WTC11 (cell line): ENCODE measurements around the gene ZNF593. TPM values are rescaled to one million over a fixed set of nuclear protein-coding genes. Genes with fewer than 3 reads are reported as not detected.

ENCODE experiments used
- GABPB1 ChIP-seq: sonication (generic); formaldehyde crosslinking; IDR thresholded peaks from 2 replicates; pipeline ENCODE4 v1.8.1; 2023; ENCODE audit warnings: mild to moderate bottlenecking, missing genetic modification reagents
- JUN ChIP-seq: sonication (generic); formaldehyde crosslinking; IDR thresholded peaks from 2 replicates; pipeline ENCODE4 v1.8.0; 2023; ENCODE audit warnings: mild to moderate bottlenecking, missing genetic modification reagents
- MAX ChIP-seq: sonication (generic); formaldehyde crosslinking; IDR thresholded peaks from 2 replicates; pipeline ENCODE4 v1.8.0; 2022; ENCODE audit warnings: mild to moderate bottlenecking, missing genetic modification reagents
- SMAD3 ChIP-seq: sonication (generic); formaldehyde crosslinking; IDR thresholded peaks from 2 replicates; pipeline ENCODE4 v1.8.0; 2022; ENCODE audit warnings: missing genetic modification reagents, mild to moderate bottlenecking, borderline replicate concordance
- STAT6 ChIP-seq: sonication (generic); formaldehyde crosslinking; conservative IDR thresholded peaks from 2 replicates; pipeline ENCODE4 v1.8.1; 2023; ENCODE audit warnings: mild to moderate bottlenecking, low read depth, missing genetic modification reagents, moderate library complexity
- ZNF512 ChIP-seq: sonication (generic); formaldehyde crosslinking; IDR thresholded peaks from 2 replicates; pipeline ENCODE4 v1.8.1; 2022; ENCODE audit warnings: missing genetic modification reagents, borderline replicate concordance
- total RNA-seq: library from RNA; stranded (reverse); gene quantifications from 3 replicates; pipeline ENCODE4 v1.2.3, GENCODE V29; 2021

Gene ZNF593
- total RNA-seq, 1 experiment from 2014 or later: 49.1 TPM

- TF ChIP-seq STAT6 (CRISPR knock-in tag) (no peak), JUN (no peak), ZNF512 (CRISPR knock-in tag) (no peak), SMAD3 (CRISPR knock-in tag) (no peak), MAX (no peak), GABPB1 (CRISPR knock-in tag) (no peak)
Measured at GRCh38 chr1:26218906-26219494, 49.3 kb downstream of the ZNF593 start (continued).

Other genes with a start within 250 kb of the ZNF593 start
- gene PAFAH2, start 171.8 kb upstream of the ZNF593 start, total RNA-seq: 9.4 to 11.8 TPM (median 11.5 TPM) in 3 replicates
- gene EXTL1, start 148.1 kb upstream of the ZNF593 start, total RNA-seq: 1.3 to 2.1 TPM (median 1.9 TPM) in 3 replicates
- gene SLC30A2, start 123.8 kb upstream of the ZNF593 start, total RNA-seq: 0.15 to 0.41 TPM (median 0.41 TPM) in 3 replicates
- gene TRIM63, start 102.3 kb upstream of the ZNF593 start, total RNA-seq: not detected in 3 replicates
- 4.0 to 5.5 TPM (median 4.3 TPM) in 3 replicates for gene PDIK1L, start 58.1 kb upstream of the ZNF593 start, total RNA-seq
- 0.37 to 0.55 TPM (median 0.53 TPM) in 3 replicates for gene FAM110D, start 10.8 kb upstream of the ZNF593 start, total RNA-seq
- not detected in 3 replicates for gene C1orf232, start 945 bp upstream of the ZNF593 start, total RNA-seq
- gene ZNF593OS, start 1.9 kb downstream of the ZNF593 start, total RNA-seq: not detected in 3 replicates
- 18.0 to 20.5 TPM (median 19.7 TPM) in 3 replicates for gene CNKSR1, start 7.6 kb downstream of the ZNF593 start, total RNA-seq
- 0.35 to 0.85 TPM (median 0.55 TPM) in 3 replicates for gene CATSPER4, start 20.7 kb downstream of the ZNF593 start, total RNA-seq
- gene CEP85, start 64.3 kb downstream of the ZNF593 start, total RNA-seq: 32.0 to 40.8 TPM (median 35.3 TPM) in 3 replicates
- 70.8 to 92.9 TPM (median 92.3 TPM) in 3 replicates for gene SH3BGRL3, start 110.2 kb downstream of the ZNF593 start, total RNA-seq
- 12.4 to 14.1 TPM (median 14.1 TPM) in 3 replicates for gene UBXN11, start 136.7 kb downstream of the ZNF593 start, total RNA-seq
- gene CD52, start 148.1 kb downstream of the ZNF593 start, total RNA-seq: 2.8 to 3.7 TPM (median 3.4 TPM) in 3 replicates
- gene CRYBG2, start 184.2 kb downstream of the ZNF593 start, total RNA-seq: 14.4 to 21.1 TPM (median 17.8 TPM) in 3 replicates
- not detected in 3 replicates for gene ZNF683, start 202.8 kb downstream of the ZNF593 start, total RNA-seq
- 1,150 to 1,251 TPM (median 1,185 TPM) in 3 replicates for gene LIN28A, start 240.9 kb downstream of the ZNF593 start, total RNA-seq